GM19099 (cell line): ENCODE results near the gene DNAH10.

Experiments
- POLR2A ChIP-seq: IDR thresholded peaks from 3 replicates; pipeline ENCODE4 v1.6.1; 2011; ENCODE audit warnings: low read depth; ENCODE audit not compliant: insufficient read length; ENCODE audit errors: extremely low read depth

The DNAH10 gene

GRCh38 chr12:123765504-123766035, 3.5 kb downstream of the DNAH10 start:
- no peak for TF ChIP-seq POLR2A

GRCh38 chr12:123767613-123768012, 5.5 kb downstream of the DNAH10 start:
- TF ChIP-seq POLR2A = no peak

GRCh38 chr12:123771261-123771660, 9.2 kb downstream of the DNAH10 start:
- TF ChIP-seq POLR2A = no peak

- no peak for TF ChIP-seq POLR2A
Measured at GRCh38 chr12:123772074-123772473, 10.0 kb downstream of the DNAH10 start.

GRCh38 chr12:123773375-123773774, 11.3 kb downstream of the DNAH10 start:
- TF ChIP-seq POLR2A = no peak

GRCh38 chr12:123779551-123779950, 17.4 kb downstream of the DNAH10 start:
- TF ChIP-seq POLR2A = no peak

- no peak for TF ChIP-seq POLR2A
Measured at GRCh38 chr12:123782997-123783792, 21.1 kb downstream of the DNAH10 start.

GRCh38 chr12:123787466-123787865, 25.4 kb downstream of the DNAH10 start:
- TF ChIP-seq POLR2A = no peak

GRCh38 chr12:123788541-123788940, 26.4 kb downstream of the DNAH10 start:
- TF ChIP-seq POLR2A = no peak

- no peak for TF ChIP-seq POLR2A
Measured at GRCh38 chr12:123790905-123791467, 28.9 kb downstream of the DNAH10 start.

- no peak for TF ChIP-seq POLR2A
Measured at GRCh38 chr12:123794027-123794426, 31.9 kb downstream of the DNAH10 start.

GRCh38 chr12:123798518-123798917, 36.4 kb downstream of the DNAH10 start:
- no peak for TF ChIP-seq POLR2A

- no peak for TF ChIP-seq POLR2A
Measured at GRCh38 chr12:123799227-123799626, 37.1 kb downstream of the DNAH10 start.

- no peak for TF ChIP-seq POLR2A
Measured at GRCh38 chr12:123801573-123802178, 39.6 kb downstream of the DNAH10 start.

- TF ChIP-seq POLR2A = no peak
Measured at GRCh38 chr12:123805173-123805572, 43.1 kb downstream of the DNAH10 start.

GRCh38 chr12:123807002-123807401, 44.9 kb downstream of the DNAH10 start:
- TF ChIP-seq POLR2A = no peak
